Spleen (tissue), 7 donors: Measurements from ENCODE around the gene ARSK.

Experiments used
- POLR2A ChIP-seq, 3 donors: fragments of 450-650 bp; IDR thresholded peaks; one replicate each; pipeline ENCODE4 v1.5.1; 2017; ENCODE audit warnings: antibody characterized with exemption in 3 of 3, mild to moderate bottlenecking in 1 of 3
- POLR2AphosphoS5 ChIP-seq, 3 donors: sonication (generic); formaldehyde crosslinking; IDR thresholded peaks; one replicate each; pipeline ENCODE4 v1.5.1; 2017; ENCODE audit warnings: antibody characterized with exemption in 3 of 3
- TF ChIP-seq, protein P1 (sequence below), 11 experiments: fragments of 200-600 bp in 7 of 11; fragments of 450-650 bp in 4 of 11; sonication (generic) in 4 of 11; IDR thresholded peaks in 8 of 11; conservative IDR thresholded peaks in 3 of 11; 1 replicate in 7 of 11; 2 replicates in 4 of 11; pipeline versions ENCODE4 v1.4.0 to v1.8.0; 2016 to 2021; ENCODE audit warnings: antibody characterized with exemption in 11 of 11, inconsistent platforms in 4 of 11, mild to moderate bottlenecking in 1 of 11
- donor health status: DM: no; HTN: no; CAD: no; lungs with moderate emphysema.
- donor health status: DM: no; HTN: no; CAD: no.
- donor health status: DM: no; HTN: no; CAD: no.

DNA sequence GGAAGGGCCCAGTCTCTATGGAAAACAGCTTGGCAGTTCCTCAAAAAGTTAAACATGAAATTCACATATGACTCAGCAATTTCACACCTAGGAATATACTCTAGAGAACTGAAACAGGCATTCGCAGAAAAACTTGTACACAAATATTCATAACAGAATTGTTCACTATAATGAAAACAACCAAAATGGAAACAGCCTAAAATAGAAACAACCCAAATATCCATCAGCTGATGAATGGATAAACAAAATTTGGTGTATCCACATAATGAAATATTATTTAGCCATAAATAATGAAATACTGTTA is 60.2 kb downstream of the ARSK start:
- TF ChIP-seq, protein P1, sequence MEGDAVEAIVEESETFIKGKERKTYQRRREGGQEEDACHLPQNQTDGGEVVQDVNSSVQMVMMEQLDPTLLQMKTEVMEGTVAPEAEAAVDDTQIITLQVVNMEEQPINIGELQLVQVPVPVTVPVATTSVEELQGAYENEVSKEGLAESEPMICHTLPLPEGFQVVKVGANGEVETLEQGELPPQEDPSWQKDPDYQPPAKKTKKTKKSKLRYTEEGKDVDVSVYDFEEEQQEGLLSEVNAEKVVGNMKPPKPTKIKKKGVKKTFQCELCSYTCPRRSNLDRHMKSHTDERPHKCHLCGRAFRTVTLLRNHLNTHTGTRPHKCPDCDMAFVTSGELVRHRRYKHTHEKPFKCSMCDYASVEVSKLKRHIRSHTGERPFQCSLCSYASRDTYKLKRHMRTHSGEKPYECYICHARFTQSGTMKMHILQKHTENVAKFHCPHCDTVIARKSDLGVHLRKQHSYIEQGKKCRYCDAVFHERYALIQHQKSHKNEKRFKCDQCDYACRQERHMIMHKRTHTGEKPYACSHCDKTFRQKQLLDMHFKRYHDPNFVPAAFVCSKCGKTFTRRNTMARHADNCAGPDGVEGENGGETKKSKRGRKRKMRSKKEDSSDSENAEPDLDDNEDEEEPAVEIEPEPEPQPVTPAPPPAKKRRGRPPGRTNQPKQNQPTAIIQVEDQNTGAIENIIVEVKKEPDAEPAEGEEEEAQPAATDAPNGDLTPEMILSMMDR (IDR thresholded peaks at IDR 0.05 in 8 of 11, conservative IDR thresholded peaks at IDR 0.05 in 3 of 11), result no peak
- TF ChIP-seq POLR2AphosphoS5 (IDR thresholded peaks at IDR 0.05) (no peak), POLR2A (IDR thresholded peaks at IDR 0.05) (no peak)
